Measurements from ENCODE around the gene PCYT1A.
A peak's percentile ranks its signal among the peaks of the same experiment; 100 is the strongest.
"Not testable (repeated sequence)": the region's sequence is repeated elsewhere in the genome, so short reads cannot be mapped to it uniquely, and the experiment has no call there.

Gene PCYT1A

DNA sequence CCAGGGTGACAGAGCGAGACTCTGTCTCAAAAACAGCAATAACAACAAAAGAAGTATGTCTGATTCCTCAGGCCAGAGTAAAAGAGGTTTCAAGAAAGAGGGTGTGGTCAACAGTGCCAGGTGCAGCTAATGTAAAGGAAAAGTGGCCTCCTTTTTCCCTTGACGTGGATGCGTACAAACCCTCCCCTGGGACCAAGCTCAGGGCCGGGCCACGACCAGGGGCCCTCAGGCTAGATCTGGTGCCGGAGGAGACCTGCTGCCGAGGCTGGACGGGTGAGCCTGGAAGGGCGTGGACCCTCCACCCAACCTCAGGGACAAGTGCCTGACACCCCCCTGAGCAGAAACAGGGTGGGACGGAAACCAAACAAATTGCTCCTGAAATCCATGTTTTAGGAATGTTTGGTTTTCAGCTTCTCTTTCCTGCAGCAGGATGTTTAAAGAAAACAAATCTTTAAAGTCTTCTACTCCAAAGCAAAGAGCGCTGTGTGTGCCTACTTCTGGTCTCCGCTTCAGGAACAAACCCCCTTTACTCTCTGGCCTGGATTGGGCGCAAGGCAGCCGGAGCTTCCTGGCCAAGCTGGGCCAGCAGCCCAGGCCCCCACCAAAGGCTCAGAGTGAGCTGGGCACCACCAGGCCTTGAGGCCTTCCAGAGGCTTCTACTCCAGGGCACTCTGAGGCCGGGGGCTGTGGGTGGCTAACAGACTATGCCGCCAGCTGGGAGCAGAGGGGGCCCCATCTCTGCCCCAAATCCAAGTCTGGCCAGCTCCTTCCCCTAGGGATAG lies 97.8 kb downstream of the PCYT1A start:
- no peak for DNase-seq

DNA sequence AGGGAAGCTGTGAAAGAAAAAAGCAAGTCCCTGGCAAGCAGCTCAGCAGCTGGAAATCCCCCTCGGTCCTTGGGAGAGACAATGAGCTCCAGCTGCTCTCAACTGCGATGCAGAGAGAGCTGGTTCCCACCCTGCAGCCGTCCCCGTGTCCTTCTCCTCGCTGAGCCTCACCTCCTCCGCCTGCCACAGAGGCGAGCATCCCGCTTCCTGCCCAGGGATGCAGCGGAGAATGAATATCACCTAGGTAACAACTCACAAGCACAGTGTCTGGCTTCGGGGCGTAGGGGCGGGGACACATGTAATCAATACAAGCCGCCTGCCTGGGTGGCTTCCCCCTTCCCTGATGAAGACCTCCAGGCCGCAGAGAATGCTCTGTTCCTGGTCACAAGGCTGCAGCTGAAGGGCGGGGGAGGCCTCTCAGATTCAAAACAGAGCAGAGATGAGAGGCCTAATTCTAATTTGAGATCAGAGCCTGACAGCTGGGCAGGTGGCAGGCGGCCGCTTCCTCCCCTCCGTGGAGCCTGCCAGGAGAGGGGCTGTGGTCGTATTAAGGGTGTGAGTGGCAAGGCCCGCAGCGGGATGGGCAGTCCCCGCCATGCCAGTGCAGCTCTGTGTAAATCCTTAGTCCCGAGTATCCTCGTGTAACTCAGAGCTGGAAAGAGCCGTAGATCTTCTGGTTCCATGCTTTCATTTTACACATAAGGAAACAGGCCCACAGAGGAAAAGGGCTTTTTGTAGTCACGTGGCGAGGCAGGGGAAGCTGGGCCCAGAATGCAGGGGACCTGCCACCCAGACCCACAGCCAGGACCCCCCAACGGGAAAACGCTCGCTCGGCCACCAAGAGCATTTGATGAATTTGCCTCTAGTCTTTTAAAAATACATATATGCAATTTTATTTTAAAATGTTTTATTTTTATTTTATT lies 100.6 kb downstream of the PCYT1A start:
- DNase-seq, result peak in 1 of 2 experiments; percentile 25

DNA sequence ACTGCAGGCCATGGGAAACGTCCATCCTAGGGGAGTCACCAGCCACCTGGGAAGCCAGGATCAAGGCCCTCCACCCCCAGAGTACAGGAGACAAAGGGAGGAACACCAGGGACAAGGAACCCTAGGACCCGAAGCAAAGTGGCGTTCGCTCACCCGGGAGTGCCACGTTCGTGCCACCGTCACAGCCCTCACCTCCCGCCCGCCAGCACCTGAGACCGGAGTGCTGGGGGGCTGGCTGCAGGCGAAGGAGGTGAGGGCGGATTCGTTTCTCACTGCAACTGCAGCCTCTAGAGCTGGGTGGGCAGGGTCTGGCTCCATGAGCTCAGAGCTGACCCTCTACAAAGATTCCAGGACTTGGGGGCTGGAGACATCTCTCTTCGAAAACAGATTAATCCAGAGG lies 102.6 kb downstream of the PCYT1A start:
- DNase-seq, result no peak

DNA sequence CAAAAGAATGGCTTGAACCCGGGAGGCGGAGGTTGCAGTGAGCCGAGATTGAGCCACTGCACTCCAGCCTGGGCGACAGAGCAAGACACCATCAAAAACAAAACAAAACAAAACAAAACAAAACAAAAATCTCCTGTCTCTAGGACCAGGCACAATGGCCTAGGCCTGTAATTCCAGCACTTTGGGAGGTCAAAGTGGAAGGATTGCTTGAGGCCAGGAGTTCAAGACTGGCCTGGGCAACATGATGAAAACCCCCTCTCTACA lies 103.4 kb downstream of the PCYT1A start:
- DNase-seq, result not testable (repeated sequence)

DNA sequence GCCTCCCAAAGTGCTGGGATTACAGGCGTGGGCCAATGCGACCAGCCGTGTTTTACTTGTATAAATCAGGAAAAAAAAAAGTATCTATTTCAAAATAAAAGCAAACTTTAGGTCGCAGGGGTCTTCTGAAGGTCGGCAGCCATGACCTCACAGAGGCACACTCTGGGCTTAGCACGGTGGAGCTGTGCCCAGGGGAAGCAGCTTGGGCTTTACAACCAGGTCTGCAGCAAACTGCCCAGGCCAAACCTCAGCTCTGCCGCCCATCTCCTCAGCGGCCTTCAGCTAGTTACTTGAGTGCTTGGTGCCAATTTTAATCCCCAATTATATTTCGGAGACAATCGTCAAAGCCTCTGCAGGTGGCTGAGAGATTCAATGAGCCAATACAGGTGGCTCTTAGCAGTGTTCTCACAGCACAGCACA lies 106.4 kb downstream of the PCYT1A start:
- no peak for DNase-seq

DNA sequence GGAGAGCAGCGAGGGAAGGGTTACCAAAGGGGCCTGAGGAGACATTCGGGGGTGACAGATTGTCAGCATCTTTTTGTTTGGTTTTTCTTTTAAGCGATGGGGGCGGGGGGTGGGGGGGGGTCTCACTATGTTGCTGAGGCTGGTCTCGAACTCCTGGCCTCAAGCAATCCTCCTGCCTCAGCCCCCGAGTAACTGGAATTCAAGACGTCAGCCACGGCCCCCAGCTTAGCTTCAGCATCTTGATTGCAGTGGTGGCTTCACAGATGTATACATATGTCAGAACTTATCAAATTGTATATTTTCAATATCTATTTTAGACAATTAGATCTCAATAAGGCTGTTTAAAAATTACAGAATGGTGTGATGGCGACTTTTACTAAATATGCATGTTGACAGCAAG lies 107.2 kb downstream of the PCYT1A start:
- DNase-seq, result no peak

Data from cerebellar nuclear complex (tissue), 1 donor.